ENCODE data around the gene UBTF. TPM values are rescaled to one million over a fixed set of nuclear protein-coding genes. Genes with fewer than 3 reads are reported as not detected.
A peak's percentile ranks its signal among the peaks of the same experiment; 100 is the strongest.

The UBTF gene
- total RNA-seq, 8 experiments from 2014 or later: 34.4 to 94.0 (median 55.9) TPM

DNA sequence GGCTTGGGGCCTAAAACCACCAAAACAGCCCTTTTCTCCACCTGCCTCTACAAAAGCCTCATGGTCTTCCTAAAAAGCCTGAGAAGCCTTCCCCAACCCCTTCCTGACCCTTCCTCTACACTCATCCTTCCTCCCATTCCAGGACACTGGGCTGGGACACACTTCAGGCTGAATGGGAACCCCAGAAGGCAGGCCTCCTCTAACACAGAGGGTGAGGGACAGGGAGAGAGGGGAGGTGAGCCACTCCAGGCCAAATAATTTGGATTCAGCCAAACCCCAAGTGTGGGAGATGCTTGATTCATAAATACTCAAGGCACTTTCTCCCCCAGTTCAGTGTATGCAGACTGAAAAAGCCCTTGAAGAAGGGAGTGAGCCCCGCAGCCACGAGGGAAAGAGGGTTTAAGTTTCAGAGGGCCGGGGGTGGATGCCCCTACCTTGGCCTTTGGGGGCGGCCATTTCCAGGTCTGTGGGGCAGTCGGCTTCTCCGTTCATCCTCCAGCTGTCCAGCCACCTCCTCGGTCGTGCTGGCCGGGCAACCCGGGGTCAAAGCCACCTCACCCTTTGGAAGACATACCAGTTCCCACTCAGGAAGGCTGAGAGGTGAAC, 1.6 kb downstream of the UBTF start:
- Histone ChIP-seq H3K4me1 (replicated peaks in 1 of 2) (peaks cover 11 to 14% of the 10 kb centered on the region in 2 donors), H3K4me3 (peak overlapping the region; percentile 60 to 97 (median 86)), H3K27ac (peak overlapping the region; percentile 52 to 97)
- in situ Hi-C loops (cut with MboI; ENCODE audit: low pct_unique_long_range_greater_than_20kb in 2 of 9, low sequenced_read_pairs in 9 of 9, unreplicated experiment in 9 of 9): loop anchor here in 6 of 9 experiments (10.0 to 25.0 kb wide), 2 partner anchors 107 to 119 kb away; partner anchors contain the start of genes GRN (in 3 of the 6) and SLC25A39 (in 3 of the 6)
- WGBS, 10 experiments: 0% methylated on average over 1 to 4 of the region's 10 CpGs; no CpG with 5 or more reads in 8 of the 10 experiments
- ATAC-seq (replicated peaks in 6 of 8): no peak

DNA sequence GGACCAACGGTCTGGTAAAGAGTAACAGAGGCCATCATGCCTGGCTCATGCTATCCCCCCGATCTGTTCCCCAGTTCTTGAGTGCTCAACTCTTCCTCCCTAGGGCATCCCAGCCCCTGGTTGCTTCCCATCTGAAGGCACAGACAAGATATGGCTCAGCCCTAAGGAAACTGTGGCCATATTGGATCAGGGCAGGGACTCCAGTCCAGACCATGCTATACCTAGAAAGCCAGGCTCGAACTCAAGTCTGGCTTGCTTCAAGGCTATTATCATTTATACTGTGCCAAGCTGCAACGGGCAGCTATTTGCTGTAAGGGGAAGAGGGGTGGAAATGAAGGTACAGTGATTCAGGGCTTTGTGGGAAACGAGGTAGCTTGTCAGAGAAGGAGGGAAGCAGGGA, 2.8 kb downstream of the UBTF start:
- Histone ChIP-seq H3K4me1 (replicated peaks in 1 of 2) (peaks cover 8 to 18% of the 10 kb centered on the region in 2 donors), H3K27ac (no peak overlapping the region), H3K4me3 (peak overlapping the region in 1 of 5 donors; percentile 97)
- in situ Hi-C loops (cut with MboI; ENCODE audit: low pct_unique_long_range_greater_than_20kb in 2 of 9, low sequenced_read_pairs in 9 of 9, unreplicated experiment in 9 of 9): loop anchor here in 6 of 9 experiments (10.0 to 25.0 kb wide), 2 partner anchors 108 to 121 kb away; partner anchors contain the start of genes GRN (in 3 of the 6) and SLC25A39 (in 3 of the 6)
- 0 to 100% (median 80%) methylated on average over 1 to 4 of the region's 5 CpGs; no CpG with 5 or more reads in 2 of the 10 experiments for WGBS, 10 experiments
- no peak for ATAC-seq (replicated peaks in 6 of 8)

- ATAC-seq (replicated peaks in 6 of 8): no peak
- Histone ChIP-seq H3K27ac (no peak overlapping the region), H3K4me1 (replicated peaks in 1 of 2) (peaks cover 8 to 22% of the 10 kb centered on the region in 2 donors), H3K4me3 (no peak overlapping the region)
- in situ Hi-C loops (cut with MboI; ENCODE audit: low pct_unique_long_range_greater_than_20kb in 2 of 9, low sequenced_read_pairs in 9 of 9, unreplicated experiment in 9 of 9): loop anchor here in 6 of 9 experiments (10.0 to 25.0 kb wide), 2 partner anchors 109 to 121 kb away; partner anchors contain the start of genes GRN (in 3 of the 6) and SLC25A39 (in 3 of the 6)
- 86 to 100% (median 100%) methylated on average over 1 to 5 of the region's 5 CpGs; no CpG with 5 or more reads in 2 of the 10 experiments for WGBS, 10 experiments
These were observed 3.3 kb downstream of the UBTF start for GRCh38 chr17:44216173-44216572.

DNA sequence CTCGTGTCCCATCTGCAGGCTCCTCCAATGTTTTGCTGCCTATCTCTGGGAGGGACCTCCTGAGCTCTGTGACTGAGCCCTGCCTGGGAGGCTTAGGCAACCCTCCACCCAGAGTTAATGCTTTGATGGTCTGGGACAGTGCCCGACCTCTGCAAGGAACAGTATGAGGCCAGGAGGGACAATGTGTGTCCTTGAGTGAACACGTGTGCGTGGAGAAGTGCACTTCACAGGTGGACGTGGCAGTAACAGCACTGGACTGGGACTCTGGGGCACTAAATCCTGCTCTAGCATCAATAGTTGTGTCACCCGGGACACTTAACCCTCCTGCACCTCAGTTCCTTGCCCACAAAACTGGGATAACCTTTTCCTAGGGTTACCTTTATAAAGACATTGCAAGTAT, 4.6 kb downstream of the UBTF start:
- in situ Hi-C loops (cut with MboI; ENCODE audit: low pct_unique_long_range_greater_than_20kb in 2 of 9, low sequenced_read_pairs in 9 of 9, unreplicated experiment in 9 of 9): loop anchor here in 6 of 9 experiments (10.0 to 25.0 kb wide), 2 partner anchors 110 to 122 kb away; partner anchors contain the start of genes GRN (in 3 of the 6) and SLC25A39 (in 3 of the 6)
- WGBS, 10 experiments: 88 to 100% (median 96%) methylated on average over 1 to 5 of the region's 6 CpGs; no CpG with 5 or more reads in 4 of the 10 experiments
- Histone ChIP-seq H3K4me1 (replicated peaks in 1 of 2) (peaks cover 15 to 25% of the 10 kb centered on the region in 2 donors), H3K4me3 (no peak overlapping the region), H3K27ac (no peak overlapping the region)
- no peak for ATAC-seq (replicated peaks in 6 of 8)

GRCh38 chr17:44214230-44214494, 5.3 kb downstream of the UBTF start:
- Histone ChIP-seq H3K4me3 (no peak overlapping the region), H3K4me1 (replicated peaks in 1 of 2) (peaks cover 15 to 25% of the 10 kb centered on the region in 2 donors), H3K27ac (no peak overlapping the region)
- no peak for ATAC-seq (replicated peaks in 6 of 8)
- WGBS, 10 experiments: 80% methylated on average over 1 of the region's 1 CpG; no CpG with 5 or more reads in 9 of the 10 experiments
- in situ Hi-C loops (cut with MboI; ENCODE audit: low pct_unique_long_range_greater_than_20kb in 2 of 9, low sequenced_read_pairs in 9 of 9, unreplicated experiment in 9 of 9): loop anchor here in 6 of 9 experiments (10.0 to 25.0 kb wide), 2 partner anchors 111 to 123 kb away; partner anchors contain the start of genes GRN (in 3 of the 6) and SLC25A39 (in 3 of the 6)

DNA sequence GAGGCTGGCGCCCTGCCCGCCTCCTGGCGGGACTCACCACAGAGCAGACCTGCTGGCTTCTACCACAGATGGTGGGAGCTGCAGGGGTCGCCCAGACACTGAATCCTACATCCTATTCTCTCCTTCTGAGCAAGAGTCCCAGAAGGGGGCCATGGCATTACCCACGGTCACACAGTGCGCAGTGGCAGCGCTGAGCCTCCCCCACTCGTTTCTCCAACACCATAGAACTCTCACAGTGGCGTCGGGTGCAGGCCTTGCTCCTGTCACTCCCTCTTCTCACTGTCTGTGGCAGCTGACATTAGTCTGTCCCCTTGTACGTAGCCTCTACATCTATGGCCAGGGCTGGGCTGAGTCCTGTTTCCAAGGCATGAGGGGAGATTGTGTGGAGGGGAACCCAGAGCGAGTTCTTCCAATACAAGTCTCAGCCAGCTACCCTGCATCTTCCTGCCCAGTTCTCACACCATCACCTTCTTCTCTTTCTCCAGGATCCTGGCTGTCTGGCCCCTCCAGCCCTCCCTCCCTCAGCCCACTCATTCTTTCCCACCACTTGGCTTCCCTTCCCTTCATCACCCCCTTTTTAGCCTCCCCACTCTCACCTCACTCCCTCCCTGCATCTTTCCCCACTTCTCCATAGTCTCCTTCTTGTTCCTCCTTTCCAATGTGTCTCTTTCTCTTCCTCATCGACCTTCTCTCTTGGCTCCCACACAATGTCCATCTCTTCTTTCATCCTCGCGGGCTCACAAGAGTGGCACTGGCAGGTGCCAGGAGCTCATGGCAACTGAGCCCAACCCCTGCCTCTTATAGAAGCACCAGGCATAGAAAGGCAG, 5.9 kb downstream of the UBTF start:
- in situ Hi-C loops (cut with MboI; ENCODE audit: low pct_unique_long_range_greater_than_20kb in 2 of 9, low sequenced_read_pairs in 9 of 9, unreplicated experiment in 9 of 9): loop anchor here in 6 of 9 experiments (10.0 to 25.0 kb wide), 2 partner anchors 111 to 124 kb away; partner anchors contain the start of genes GRN (in 3 of the 6) and SLC25A39 (in 3 of the 6)
- Histone ChIP-seq H3K4me3 (no peak overlapping the region), H3K4me1 (replicated peaks in 1 of 2) (peaks cover 15 to 25% of the 10 kb centered on the region in 2 donors), H3K27ac (no peak overlapping the region)
- 68 to 94% (median 88%) methylated on average over 2 to 8 of the region's 15 CpGs; no CpG with 5 or more reads in 2 of the 10 experiments for WGBS, 10 experiments
- ATAC-seq (replicated peaks in 6 of 8): no peak

- peak overlapping the region; percentile 33 to 50 for H3K27ac ChIP-seq
- in situ Hi-C loops (cut with MboI; ENCODE audit: low pct_unique_long_range_greater_than_20kb in 2 of 9, low sequenced_read_pairs in 9 of 9, unreplicated experiment in 9 of 9): loop anchor here in 6 of 9 experiments (10.0 to 25.0 kb wide), 2 partner anchors 112 to 125 kb away; partner anchors contain the start of genes GRN (in 3 of the 6) and SLC25A39 (in 3 of the 6)
- H3K4me3 ChIP-seq: no peak overlapping the region
- peaks cover 12 to 24% of the 10 kb centered on the region in 2 donors for H3K4me1 ChIP-seq (replicated peaks in 1 of 2)
- WGBS, 10 experiments: 60 to 92% (median 74%) methylated on average over 1 to 5 of the region's 31 CpGs; no CpG with 5 or more reads in 7 of the 10 experiments
- peak in 5 of 8 experiments; percentile 2 to 19 (median 10) for ATAC-seq (replicated peaks in 6 of 8)
These were observed 6.7 kb downstream of the UBTF start for GRCh38 chr17:44212507-44213402.

- peak overlapping the region in 1 of 2 donors; percentile 50 for H3K27ac ChIP-seq
- WGBS, 10 experiments: 67 to 100% (median 83%) methylated on average over 1 to 4 of the region's 30 CpGs; no CpG with 5 or more reads in 3 of the 10 experiments
- in situ Hi-C loops (cut with MboI; ENCODE audit: low pct_unique_long_range_greater_than_20kb in 2 of 9, low sequenced_read_pairs in 9 of 9, unreplicated experiment in 9 of 9): loop anchor here in 6 of 9 experiments (10.0 to 25.0 kb wide), 2 partner anchors 113 to 126 kb away; partner anchors contain the start of genes GRN (in 3 of the 6) and SLC25A39 (in 3 of the 6)
- no peak overlapping the region for H3K4me3 ChIP-seq
- peaks cover 6 to 17% of the 10 kb centered on the region in 2 donors for H3K4me1 ChIP-seq (replicated peaks in 1 of 2)
- no peak for ATAC-seq (replicated peaks in 6 of 8)
These were observed 7.9 kb downstream of the UBTF start for GRCh38 chr17:44211281-44212265.

DNA sequence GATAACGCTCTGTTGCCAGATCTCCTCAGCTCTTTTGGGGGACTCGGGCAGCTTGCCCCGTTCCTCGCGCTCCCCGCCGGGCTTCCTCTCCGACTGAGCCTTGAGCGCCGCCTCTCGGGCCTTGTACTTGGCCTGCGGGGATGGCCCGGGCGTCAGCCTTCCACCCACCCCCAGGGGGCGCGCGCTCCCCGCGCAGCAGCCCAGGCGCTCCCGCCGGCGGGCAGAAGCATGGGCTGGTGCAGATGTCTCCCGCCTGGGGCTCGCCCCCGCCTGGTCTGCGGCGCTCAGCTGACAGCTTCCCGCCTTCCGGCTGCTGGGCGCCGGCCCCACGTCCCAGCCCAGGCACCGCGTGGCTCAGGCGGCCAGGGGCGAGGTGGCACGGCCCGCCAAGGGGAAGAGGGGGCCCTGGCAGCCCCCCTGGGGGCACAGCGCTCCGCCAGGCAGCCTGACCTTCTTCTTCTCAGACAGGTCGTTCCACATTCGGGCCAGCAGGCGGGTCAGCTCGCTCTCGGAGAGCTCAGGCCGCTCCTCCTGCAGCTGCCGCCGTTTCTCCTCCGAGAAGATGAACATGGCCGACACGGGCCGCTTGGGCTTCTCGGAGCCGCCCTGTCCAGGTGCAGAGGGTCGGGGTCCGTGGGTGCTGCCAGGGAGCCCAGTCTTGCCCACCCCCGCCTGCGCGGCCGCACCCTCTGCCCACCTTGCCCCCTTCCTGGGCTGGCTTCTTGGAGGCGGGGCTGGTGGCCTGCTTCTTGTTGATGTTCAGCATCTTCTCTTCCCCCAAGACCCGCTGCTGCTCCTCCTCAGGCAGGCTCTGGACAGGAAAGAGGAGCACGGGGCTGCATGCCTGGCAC, 8.9 kb downstream of the UBTF start:
- peak overlapping the region in 1 of 5 donors; percentile 10 for H3K4me3 ChIP-seq

GRCh38 chr17:44209786-44210341, 9.6 kb downstream of the UBTF start:
- H3K27ac ChIP-seq: no peak overlapping the region
- H3K4me1 ChIP-seq (replicated peaks in 1 of 2): peaks cover 6 to 17% of the 10 kb centered on the region in 2 donors
- WGBS, 10 experiments: 68 to 100% (median 84%) methylated on average over 1 to 4 of the region's 11 CpGs; no CpG with 5 or more reads in 3 of the 10 experiments
- no peak for ATAC-seq (replicated peaks in 6 of 8)
- no peak overlapping the region for H3K4me3 ChIP-seq
- in situ Hi-C loops (cut with MboI; ENCODE audit: low pct_unique_long_range_greater_than_20kb in 2 of 9, low sequenced_read_pairs in 9 of 9, unreplicated experiment in 9 of 9): loop anchor here in 6 of 9 experiments (10.0 to 25.0 kb wide), 2 partner anchors 115 to 127 kb away; partner anchors contain the start of genes GRN (in 3 of the 6) and SLC25A39 (in 3 of the 6)

More for the DNA sequence above, 8.9 kb downstream of the UBTF start:
- peak; percentile 88 to 94 (median 91) for ATAC-seq (replicated peaks in 6 of 8)
- Histone ChIP-seq H3K4me1 (replicated peaks in 1 of 2) (peaks cover 6 to 17% of the 10 kb centered on the region in 2 donors), H3K27ac (no peak overlapping the region)
- 23 to 40% methylated on average over 2 to 6 of the region's 64 CpGs; no CpG with 5 or more reads in 8 of the 10 experiments for WGBS, 10 experiments
- in situ Hi-C loops (cut with MboI; ENCODE audit: low pct_unique_long_range_greater_than_20kb in 2 of 9, low sequenced_read_pairs in 9 of 9, unreplicated experiment in 9 of 9): loop anchor here in 6 of 9 experiments (10.0 to 25.0 kb wide), 2 partner anchors 114 to 127 kb away; partner anchors contain the start of genes GRN (in 3 of the 6) and SLC25A39 (in 3 of the 6)
